ENCODE measurements around the gene VKORC1.

Gene VKORC1

GRCh38 chr16:31081428-31082351 lies 12.9 kb downstream of the VKORC1 start:
- no peak for DNase-seq

- no peak for DNase-seq
Measured at GRCh38 chr16:31080756-31081419, 13.7 kb downstream of the VKORC1 start.

- no peak for DNase-seq
Measured at GRCh38 chr16:31080035-31080629, 14.5 kb downstream of the VKORC1 start.

GRCh38 chr16:31079342-31079944 lies 15.2 kb downstream of the VKORC1 start:
- DNase-seq = no peak

- DNase-seq = no peak
Measured at GRCh38 chr16:31078597-31079341, 15.8 kb downstream of the VKORC1 start.

DNA sequence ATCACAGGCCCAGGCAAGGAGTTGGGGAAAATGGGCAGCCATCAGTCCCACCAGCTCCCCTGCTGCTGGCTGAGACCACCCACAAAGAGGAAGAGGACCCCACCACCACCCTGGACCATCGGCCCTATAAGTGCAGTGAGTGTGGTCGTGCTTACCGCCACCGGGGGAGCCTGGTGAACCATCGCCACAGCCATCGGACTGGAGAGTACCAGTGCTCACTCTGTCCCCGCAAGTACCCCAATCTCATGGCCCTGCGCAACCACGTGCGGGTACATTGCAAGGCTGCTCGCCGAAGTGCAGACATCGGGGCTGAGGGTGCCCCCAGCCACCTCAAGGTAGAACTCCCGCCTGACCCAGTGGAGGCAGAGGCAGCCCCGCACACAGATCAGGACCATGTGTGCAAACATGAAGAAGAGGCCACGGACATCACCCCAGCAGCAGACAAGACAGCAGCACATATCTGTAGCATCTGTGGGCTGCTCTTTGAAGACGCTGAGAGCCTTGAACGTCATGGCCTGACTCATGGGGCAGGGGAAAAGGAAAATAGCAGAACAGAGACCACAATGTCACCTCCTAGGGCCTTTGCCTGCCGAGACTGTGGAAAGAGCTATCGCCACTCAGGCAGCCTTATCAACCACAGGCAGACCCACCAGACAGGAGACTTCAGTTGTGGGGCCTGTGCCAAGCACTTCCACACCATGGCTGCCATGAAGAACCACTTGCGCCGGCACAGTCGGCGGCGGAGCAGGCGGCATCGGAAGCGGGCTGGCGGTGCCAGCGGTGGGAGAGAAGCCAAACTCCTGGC lies 16.8 kb downstream of the VKORC1 start:
- DNase-seq = no peak

- no peak for DNase-seq
Measured at GRCh38 chr16:31077024-31077423, 17.6 kb downstream of the VKORC1 start.

- no peak for DNase-seq
Measured at GRCh38 chr16:31076319-31076718, 18.3 kb downstream of the VKORC1 start.

DNA sequence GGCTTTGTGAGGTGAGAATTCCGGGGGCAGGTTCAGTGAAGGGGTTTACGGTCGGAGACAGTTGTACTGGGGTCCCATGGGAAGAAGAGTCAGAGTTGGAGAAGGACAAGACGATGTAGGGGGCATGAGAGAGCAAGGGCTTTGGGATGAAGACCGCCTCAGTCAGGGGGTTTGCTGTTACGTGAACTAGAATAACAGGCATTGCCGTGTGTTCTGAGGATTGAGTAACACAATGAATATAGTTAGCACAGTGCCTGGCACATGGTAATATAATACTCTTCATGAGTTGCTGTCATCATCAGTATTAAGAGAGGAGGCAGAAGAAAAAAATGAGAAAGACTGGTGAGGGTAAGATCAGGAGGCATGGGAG lies 19.8 kb downstream of the VKORC1 start:
- no peak for DNase-seq

DNA sequence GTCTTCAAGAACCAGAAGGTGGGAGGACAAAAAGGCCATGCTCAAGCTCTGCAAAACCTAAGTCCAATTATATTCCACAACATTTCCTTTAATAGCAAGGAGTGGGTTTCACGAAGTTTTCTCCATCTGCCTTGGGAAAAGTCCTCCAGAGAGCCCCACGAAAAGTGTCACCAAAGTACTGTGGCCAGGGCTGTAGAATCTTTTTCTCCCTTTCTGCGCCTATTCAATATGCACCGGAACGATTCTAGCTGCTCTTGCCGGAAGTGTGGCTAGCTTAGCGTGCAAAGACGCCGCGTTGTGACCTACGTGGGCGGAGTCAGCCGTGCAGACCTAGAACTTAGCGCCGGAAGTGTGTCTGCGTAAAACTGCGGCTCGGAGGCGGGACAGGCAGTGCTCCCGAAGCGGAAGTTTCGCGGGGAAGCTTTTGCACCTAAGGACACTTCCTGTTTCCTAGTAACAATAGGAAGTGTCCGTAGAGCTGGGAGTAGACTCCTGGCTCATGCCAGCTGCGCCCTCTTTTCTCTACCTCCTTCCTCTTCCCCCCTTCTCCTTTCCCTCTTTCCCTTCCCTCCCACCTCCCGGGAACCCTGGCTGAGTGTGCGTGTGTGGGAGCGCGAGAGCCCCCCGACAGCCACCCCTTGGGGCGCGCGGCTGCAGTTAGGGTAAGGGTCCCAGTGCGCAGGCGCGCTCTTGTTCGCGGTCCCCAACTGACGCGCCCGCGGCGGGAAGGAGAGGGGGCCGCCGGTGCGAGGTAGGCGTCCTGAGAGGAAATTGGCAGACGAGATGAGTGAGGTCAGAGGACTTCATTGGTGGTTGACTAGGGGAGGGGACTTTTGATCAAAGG lies 20.4 kb downstream of the VKORC1 start, which contains the start of the genes ZNF646 and ZNF668:
ZNF646 (plus strand) TSS at position 453 of the 844 bp plus-strand sequence. CDS start 1,903 bp downstream, outside the sequence.
ZNF668 (minus strand) TSS at position 271 of the 844 bp plus-strand sequence. CDS start 9,781 bp downstream, outside the sequence.
- DNase-seq = peak; percentile 97

DNA sequence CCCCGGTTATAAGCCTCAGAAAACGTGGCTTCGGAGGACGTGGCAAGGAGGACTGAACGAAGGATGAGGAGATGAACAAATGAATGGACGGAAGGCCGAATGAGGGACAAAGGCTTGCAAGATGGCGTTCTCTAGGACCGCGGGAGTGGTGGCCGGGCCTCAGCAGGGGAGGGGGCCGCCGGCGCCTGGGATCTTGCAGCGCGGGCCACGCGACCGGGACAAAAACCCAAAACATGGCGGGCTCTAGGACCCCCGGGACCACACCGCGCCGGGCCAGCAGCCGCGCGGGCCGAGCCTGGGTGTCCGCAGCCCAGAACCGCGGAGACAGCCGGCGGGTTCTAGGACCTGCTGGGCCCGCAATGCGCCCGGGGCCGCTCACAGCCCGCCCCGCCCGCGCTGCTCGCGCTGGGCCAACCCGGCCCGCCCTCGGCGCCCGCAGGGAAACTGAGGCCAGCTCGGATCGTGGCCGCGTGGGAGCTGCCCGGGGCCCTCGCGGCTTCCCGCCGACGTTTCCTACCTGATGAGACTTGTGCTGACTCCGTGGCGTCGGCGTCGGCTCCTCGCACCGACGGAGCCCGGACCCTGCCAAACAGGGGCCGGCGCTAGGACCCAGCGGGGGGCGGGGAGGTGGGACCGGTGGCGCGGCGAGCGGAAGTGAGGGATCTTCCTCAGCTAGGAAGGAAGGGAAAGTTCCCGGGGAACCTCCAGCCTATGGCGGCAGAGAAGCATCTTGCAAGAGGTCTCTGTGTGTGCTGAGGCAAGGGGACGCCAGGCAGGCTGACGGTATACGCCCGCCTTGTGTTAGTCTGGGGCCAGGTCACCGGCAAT lies 21.2 kb downstream of the VKORC1 start:
- peak; percentile 94 for DNase-seq

- no peak for DNase-seq
Measured at GRCh38 chr16:31072540-31073141, 22.0 kb downstream of the VKORC1 start.

DNA sequence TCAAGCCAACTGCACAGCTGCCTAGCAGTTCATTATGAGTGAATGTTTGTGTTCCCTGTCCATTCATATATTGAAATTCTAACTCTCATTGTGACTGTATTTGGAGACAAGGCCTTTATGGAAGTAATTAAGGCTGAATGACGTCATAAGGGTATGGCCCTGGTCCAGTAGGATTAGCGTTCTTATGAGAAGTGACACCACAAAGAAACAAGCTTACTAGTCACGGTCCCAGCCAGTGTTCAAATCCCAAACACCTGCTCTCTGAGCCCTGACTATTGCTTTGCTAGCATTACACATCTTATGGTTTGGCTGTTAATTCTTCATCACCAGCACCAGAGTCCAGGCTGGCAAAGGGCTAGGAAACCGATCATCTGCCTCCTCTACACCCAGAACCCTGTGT lies 22.7 kb downstream of the VKORC1 start:
- no peak for DNase-seq

GRCh38 chr16:31067342-31067741 lies 27.3 kb downstream of the VKORC1 start:
- no peak for DNase-seq

DNA sequence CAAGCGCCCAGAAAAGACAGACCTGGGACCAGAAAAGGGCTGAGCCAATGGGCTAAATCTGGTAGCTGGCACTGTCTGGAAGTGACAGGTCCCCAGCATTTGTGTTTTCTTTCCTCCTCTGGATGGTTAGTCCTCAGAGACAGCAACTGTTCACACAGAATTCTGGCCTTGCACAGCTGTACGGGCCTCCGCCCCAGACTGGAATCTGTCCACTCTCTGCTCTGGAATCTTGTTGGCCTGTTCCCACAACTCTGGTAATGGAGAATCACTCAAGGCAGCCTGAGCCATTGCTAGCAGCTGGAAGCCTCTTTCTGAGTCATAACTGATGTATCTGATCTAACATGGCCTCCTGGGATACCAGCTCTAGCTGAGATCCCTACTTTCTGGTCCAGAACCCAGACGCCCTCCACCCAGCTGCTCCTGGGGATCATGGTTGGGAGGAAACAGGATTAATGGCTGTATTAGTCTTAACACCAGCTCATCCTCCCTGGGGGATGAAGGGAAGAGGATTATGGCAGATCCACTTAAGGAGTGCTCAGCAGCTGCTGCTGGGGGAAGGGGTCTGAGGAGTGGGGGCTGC lies 29.6 kb downstream of the VKORC1 start:
- DNase-seq = no peak

- no peak for DNase-seq
Measured at GRCh38 chr16:31063843-31064611, 30.6 kb downstream of the VKORC1 start.

DNA sequence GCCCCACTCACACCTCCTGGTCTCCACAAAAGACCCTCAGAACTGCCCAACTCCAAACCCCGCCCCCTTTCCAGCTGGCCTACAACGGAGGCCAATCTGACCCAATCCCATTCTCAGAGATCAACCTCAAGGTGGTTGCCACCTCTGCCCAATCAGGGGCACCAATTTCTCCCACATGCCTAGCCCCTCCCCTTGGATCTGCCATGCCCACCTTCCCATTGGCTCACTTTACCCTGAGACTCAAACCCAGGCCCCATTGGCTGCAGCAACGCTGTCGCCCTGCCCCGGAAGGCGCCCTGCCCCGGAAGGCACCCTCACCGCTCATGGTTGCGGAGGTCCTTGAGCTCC lies 31.1 kb downstream of the VKORC1 start:
- no peak for DNase-seq

DNA sequence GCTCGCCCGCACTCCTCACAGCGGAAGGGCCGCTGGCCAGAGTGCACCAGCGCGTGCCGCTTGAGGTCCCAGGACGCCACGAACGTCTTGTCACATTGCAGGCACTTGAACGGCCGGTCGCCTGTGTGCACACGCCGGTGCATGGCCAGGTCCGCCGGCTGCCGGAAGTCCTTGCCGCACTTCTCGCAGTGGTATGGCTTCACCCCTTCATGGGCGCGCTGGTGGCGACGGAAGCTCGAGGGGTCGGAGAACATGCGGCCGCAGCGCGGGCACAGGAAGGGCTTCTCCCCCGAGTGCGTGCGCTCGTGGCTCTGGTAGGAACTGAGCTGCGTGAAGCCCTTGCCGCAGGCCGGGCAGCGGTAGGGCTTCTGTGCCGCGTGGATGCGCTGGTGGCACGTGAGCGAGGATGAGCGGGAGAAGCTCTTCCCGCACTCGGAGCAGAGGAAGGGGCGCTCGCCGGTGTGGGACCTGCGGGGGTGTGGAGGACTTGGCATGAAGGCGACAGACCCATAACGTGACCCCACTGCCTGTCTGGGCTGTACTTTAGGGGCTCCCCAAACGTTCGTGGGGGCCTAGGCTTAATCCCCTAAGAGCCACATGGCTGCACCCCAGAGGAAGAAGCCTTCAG lies 32.7 kb downstream of the VKORC1 start:
- DNase-seq = no peak
